Lower leg skin (tissue), 4 donors: Measurements from ENCODE around the gene CELF2. TPM values are rescaled to one million over a fixed set of nuclear protein-coding genes. Genes with fewer than 3 reads are reported as not detected.

Experiments used
- DNase-seq, 2 donors: peaks; one replicate each; pipeline ENCODE4 v3.0.0-alpha.2; 2019; ENCODE audit warnings: low spot score in 2 of 2
- H3K4me3 ChIP-seq: fragments of 200-600 bp; sonication (generic); 2 replicates; pipeline ENCODE4 v1.5.1; 2017; ENCODE audit warnings: mild to moderate bottlenecking, low read depth; ENCODE audit not compliant: poor library complexity, severe bottlenecking
- POLR2A ChIP-seq, 2 donors: fragments of 450-650 bp; IDR thresholded peaks; one replicate each; pipeline ENCODE4 v1.6.1; 2016 to 2017; ENCODE audit warnings: antibody characterized with exemption in 2 of 2, mild to moderate bottlenecking in 1 of 2, moderate library complexity in 1 of 2
- WGBS, 2 donors: methylation state at CpG; one replicate each; pipeline ENCODE4 v1.1.5; 2018; 5-methylcytosine and 5-hydroxymethylcytosine counted together
- intact Hi-C: fragments of 100-400 bp; cut with DNase I; formaldehyde crosslinking; loops from one replicate; pipeline ENCODE4 v1.15.0; 2023; ENCODE audit warnings: low total_unique reads
- total RNA-seq, 4 donors: library from RNA; depleted of rRNA; stranded (reverse); fragments of >200 nt; gene quantifications; one replicate each; pipeline ENCODE4 v1.1.0, GENCODE V29; 2016
- TF ChIP-seq, protein P1 (sequence below), 3 donors: fragments of 450-650 bp; IDR thresholded peaks; one replicate each; pipeline ENCODE4 v1.5.1; 2016; ENCODE audit warnings: antibody characterized with exemption in 3 of 3, mild to moderate bottlenecking in 3 of 3, moderate library complexity in 2 of 3

CELF2 gene
- total RNA-seq, 4 donors from 2014 or later = 16.9 to 39.9 (median 20.7) TPM

GRCh38 chr10:11178606-11179515 is 161.2 kb downstream of the CELF2 start:
- peak in 1 of 2 donors; percentile 53 for DNase-seq
- WGBS, 2 donors = 75 to 79% methylated on average over 17 of the region's 17 CpGs
- TF ChIP-seq, protein P1, sequence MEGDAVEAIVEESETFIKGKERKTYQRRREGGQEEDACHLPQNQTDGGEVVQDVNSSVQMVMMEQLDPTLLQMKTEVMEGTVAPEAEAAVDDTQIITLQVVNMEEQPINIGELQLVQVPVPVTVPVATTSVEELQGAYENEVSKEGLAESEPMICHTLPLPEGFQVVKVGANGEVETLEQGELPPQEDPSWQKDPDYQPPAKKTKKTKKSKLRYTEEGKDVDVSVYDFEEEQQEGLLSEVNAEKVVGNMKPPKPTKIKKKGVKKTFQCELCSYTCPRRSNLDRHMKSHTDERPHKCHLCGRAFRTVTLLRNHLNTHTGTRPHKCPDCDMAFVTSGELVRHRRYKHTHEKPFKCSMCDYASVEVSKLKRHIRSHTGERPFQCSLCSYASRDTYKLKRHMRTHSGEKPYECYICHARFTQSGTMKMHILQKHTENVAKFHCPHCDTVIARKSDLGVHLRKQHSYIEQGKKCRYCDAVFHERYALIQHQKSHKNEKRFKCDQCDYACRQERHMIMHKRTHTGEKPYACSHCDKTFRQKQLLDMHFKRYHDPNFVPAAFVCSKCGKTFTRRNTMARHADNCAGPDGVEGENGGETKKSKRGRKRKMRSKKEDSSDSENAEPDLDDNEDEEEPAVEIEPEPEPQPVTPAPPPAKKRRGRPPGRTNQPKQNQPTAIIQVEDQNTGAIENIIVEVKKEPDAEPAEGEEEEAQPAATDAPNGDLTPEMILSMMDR (IDR thresholded peaks at IDR 0.05) = no peak
- TF ChIP-seq POLR2A (IDR thresholded peaks at IDR 0.05) = no peak
- intact Hi-C loops = no loop called here
- H3K4me3 ChIP-seq = no peak overlapping the region

GRCh38 chr10:11179516-11180105 is 161.9 kb downstream of the CELF2 start:
- intact Hi-C loops = no loop called here
- H3K4me3 ChIP-seq = no peak overlapping the region
- TF ChIP-seq, protein P1 (IDR thresholded peaks at IDR 0.05) = no peak
- no peak for TF ChIP-seq POLR2A (IDR thresholded peaks at IDR 0.05)
- no peak for DNase-seq
- 81 to 83% methylated on average over 6 of the region's 6 CpGs for WGBS, 2 donors

DNA sequence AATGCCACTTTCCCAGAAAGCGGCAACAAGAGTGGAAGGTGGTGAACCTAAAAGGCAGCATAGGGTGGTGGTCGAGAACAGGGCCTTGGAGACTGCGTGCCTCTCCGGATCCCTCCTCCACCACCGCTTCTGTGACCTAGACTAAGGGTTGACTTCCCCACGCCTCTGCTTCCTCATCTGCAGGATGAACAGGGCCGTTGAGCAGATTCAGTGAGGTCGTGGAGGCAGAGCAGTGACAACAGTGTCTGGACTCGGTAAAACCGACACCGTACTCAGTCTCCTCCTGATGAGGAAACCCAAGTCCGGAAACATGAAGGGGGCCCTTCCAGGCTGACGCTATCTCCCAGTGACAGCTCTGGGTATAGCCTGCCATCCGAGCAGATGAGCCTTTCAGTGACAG is 162.6 kb downstream of the CELF2 start:
- no peak for DNase-seq
- no peak overlapping the region for H3K4me3 ChIP-seq
- 79 to 83% methylated on average over 14 of the region's 14 CpGs for WGBS, 2 donors
- intact Hi-C loops = no loop called here
- no peak for TF ChIP-seq POLR2A (IDR thresholded peaks at IDR 0.05)
- TF ChIP-seq, protein P1 (IDR thresholded peaks at IDR 0.05) = no peak

GRCh38 chr10:11181978-11182377 is 164.3 kb downstream of the CELF2 start:
- intact Hi-C loops = no loop called here
- H3K4me3 ChIP-seq = no peak overlapping the region
- no peak for TF ChIP-seq POLR2A (IDR thresholded peaks at IDR 0.05)
- TF ChIP-seq, protein P1 (IDR thresholded peaks at IDR 0.05) = no peak
- 46 to 62% methylated on average over 6 of the region's 6 CpGs for WGBS, 2 donors
- DNase-seq = no peak

GRCh38 chr10:11183015-11183414 is 165.3 kb downstream of the CELF2 start:
- no peak for DNase-seq
- 69 to 71% methylated on average over 2 of the region's 2 CpGs for WGBS, 2 donors
- intact Hi-C loops = no loop called here
- no peak for TF ChIP-seq POLR2A (IDR thresholded peaks at IDR 0.05)
- TF ChIP-seq, protein P1 (IDR thresholded peaks at IDR 0.05) = no peak
- no peak overlapping the region for H3K4me3 ChIP-seq
